HUES64 (cell line): ENCODE measurements around the gene PLEKHM3.

Source experiments
- H3K27ac ChIP-seq: 2 replicates; pipeline ENCODE4 v1.7.0; 2013; ENCODE audit warnings: low read depth, low read length, inconsistent platforms
- H3K27me3 ChIP-seq: 2 replicates; pipeline ENCODE4 v1.6.1; 2013; ENCODE audit warnings: mild to moderate bottlenecking, low read length; ENCODE audit not compliant: insufficient read depth
- H3K36me3 ChIP-seq: 2 replicates; pipeline ENCODE4 v1.6.1; 2013; ENCODE audit warnings: mild to moderate bottlenecking, low read length; ENCODE audit not compliant: insufficient read depth
- H3K4me1 ChIP-seq: 2 replicates; pipeline ENCODE4 v1.6.1; 2013; ENCODE audit warnings: mild to moderate bottlenecking, low read length, moderate library complexity; ENCODE audit not compliant: insufficient read depth
- H3K4me3 ChIP-seq: 2 replicates; pipeline ENCODE4 v1.5.1; 2013; ENCODE audit warnings: mild to moderate bottlenecking, low read length, moderate library complexity
- H3K9ac ChIP-seq: 2 replicates; pipeline ENCODE4 v1.6.1; 2013; ENCODE audit warnings: mild to moderate bottlenecking, low read depth, low read length
- H3K9me3 ChIP-seq: 2 replicates; pipeline ENCODE4 v1.6.1; 2013; ENCODE audit warnings: low read depth, low read length; ENCODE audit not compliant: insufficient read depth
- WGBS: fragments of 150-250, 120-280 bp; methylation state at CpG from one replicate; pipeline ENCODE4 v1.1.7; 2013; ENCODE audit warnings: missing lambda C conversion rate; 5-methylcytosine and 5-hydroxymethylcytosine counted together

The PLEKHM3 gene

GRCh38 chr2:207831584-207832248 is 193.6 kb downstream of the PLEKHM3 start:
- Histone ChIP-seq H3K9me3 (no peaks in the 10 kb centered on the region), H3K4me1 (peaks cover 6% of the 10 kb centered on the region), H3K27ac (no peak overlapping the region), H3K9ac (no peak overlapping the region), H3K4me3 (no peak overlapping the region), H3K27me3 (no peaks in the 10 kb centered on the region), H3K36me3 (no peaks in the 10 kb centered on the region)
- 89% methylated on average over 8 of the region's 8 CpGs for WGBS

GRCh38 chr2:207830778-207831438 is 194.4 kb downstream of the PLEKHM3 start:
- Histone ChIP-seq H3K4me1 (no peaks in the 10 kb centered on the region; the same call in none of the 2 replicates), H3K4me3 (no peak overlapping the region), H3K9me3 (no peaks in the 10 kb centered on the region), H3K36me3 (no peaks in the 10 kb centered on the region), H3K27me3 (no peaks in the 10 kb centered on the region), H3K27ac (no peak overlapping the region), H3K9ac (no peak overlapping the region)
- 94% methylated on average over 15 of the region's 15 CpGs for WGBS

GRCh38 chr2:207828361-207829057 is 196.8 kb downstream of the PLEKHM3 start:
- WGBS: 92% methylated on average over 12 of the region's 12 CpGs
- H3K27me3 ChIP-seq: no peaks in the 10 kb centered on the region
- no peaks in the 10 kb centered on the region for H3K36me3 ChIP-seq
- H3K4me1 ChIP-seq: no peaks in the 10 kb centered on the region; the same call in none of the 2 replicates
- H3K9ac ChIP-seq: no peak overlapping the region
- no peaks in the 10 kb centered on the region for H3K9me3 ChIP-seq
- no peak overlapping the region for H3K27ac ChIP-seq
- H3K4me3 ChIP-seq: no peak overlapping the region

GRCh38 chr2:207825978-207826377 is 199.3 kb downstream of the PLEKHM3 start:
- WGBS: 94% methylated on average over 4 of the region's 4 CpGs
- no peak overlapping the region for H3K27ac ChIP-seq
- no peak overlapping the region for H3K4me3 ChIP-seq
- H3K27me3 ChIP-seq: no peaks in the 10 kb centered on the region
- no peaks in the 10 kb centered on the region for H3K9me3 ChIP-seq
- no peak overlapping the region for H3K9ac ChIP-seq
- H3K4me1 ChIP-seq: no peaks in the 10 kb centered on the region; the same call in none of the 2 replicates
- H3K36me3 ChIP-seq: no peaks in the 10 kb centered on the region

GRCh38 chr2:207825045-207825954 is 200.0 kb downstream of the PLEKHM3 start:
- no peaks in the 10 kb centered on the region for H3K9me3 ChIP-seq
- no peaks in the 10 kb centered on the region for H3K36me3 ChIP-seq
- H3K4me1 ChIP-seq: no peaks in the 10 kb centered on the region; the same call in none of the 2 replicates

GRCh38 chr2:207823865-207824264 is 201.5 kb downstream of the PLEKHM3 start:
- WGBS: 97% methylated on average over 13 of the region's 13 CpGs
- Histone ChIP-seq H3K9me3 (no peaks in the 10 kb centered on the region), H3K27me3 (no peaks in the 10 kb centered on the region), H3K9ac (no peak overlapping the region), H3K36me3 (no peaks in the 10 kb centered on the region), H3K27ac (no peak overlapping the region), H3K4me3 (no peak overlapping the region), H3K4me1 (no peaks in the 10 kb centered on the region; the same call in none of the 2 replicates)

More at GRCh38 chr2:207825045-207825954, 200.0 kb downstream of the PLEKHM3 start:
- WGBS: 92% methylated on average over 17 of the region's 17 CpGs
- Histone ChIP-seq H3K4me3 (no peak overlapping the region), H3K27ac (no peak overlapping the region), H3K9ac (no peak overlapping the region), H3K27me3 (no peaks in the 10 kb centered on the region)

- no peak overlapping the region for H3K9ac ChIP-seq
- no peaks in the 10 kb centered on the region for H3K4me1 ChIP-seq
- no peaks in the 10 kb centered on the region for H3K27me3 ChIP-seq
Measured at GRCh38 chr2:207819839-207820784, 205.2 kb downstream of the PLEKHM3 start.

GRCh38 chr2:207819021-207819797 is 206.1 kb downstream of the PLEKHM3 start:
- WGBS: 86% methylated on average over 9 of the region's 10 CpGs
- Histone ChIP-seq H3K27ac (no peak overlapping the region), H3K27me3 (no peaks in the 10 kb centered on the region), H3K9ac (no peak overlapping the region), H3K9me3 (no peaks in the 10 kb centered on the region), H3K36me3 (no peaks in the 10 kb centered on the region), H3K4me3 (no peak overlapping the region), H3K4me1 (peaks cover 3% of the 10 kb centered on the region)

More at GRCh38 chr2:207819839-207820784, 205.2 kb downstream of the PLEKHM3 start:
- Histone ChIP-seq H3K36me3 (no peaks in the 10 kb centered on the region), H3K27ac (no peak overlapping the region), H3K9me3 (no peaks in the 10 kb centered on the region), H3K4me3 (no peak overlapping the region)
- 93% methylated on average over 11 of the region's 11 CpGs for WGBS

GRCh38 chr2:207816546-207816945 is 208.8 kb downstream of the PLEKHM3 start:
- no peaks in the 10 kb centered on the region for H3K36me3 ChIP-seq
- H3K4me3 ChIP-seq: no peak overlapping the region
- H3K27ac ChIP-seq: no peak overlapping the region
- peaks cover 25% of the 10 kb centered on the region for H3K4me1 ChIP-seq
- no peaks in the 10 kb centered on the region for H3K9me3 ChIP-seq
- WGBS: 89% methylated on average over 5 of the region's 5 CpGs
- no peak overlapping the region for H3K9ac ChIP-seq
- no peaks in the 10 kb centered on the region for H3K27me3 ChIP-seq
